ENCODE measurements around the gene DNAJC27.

DNA sequence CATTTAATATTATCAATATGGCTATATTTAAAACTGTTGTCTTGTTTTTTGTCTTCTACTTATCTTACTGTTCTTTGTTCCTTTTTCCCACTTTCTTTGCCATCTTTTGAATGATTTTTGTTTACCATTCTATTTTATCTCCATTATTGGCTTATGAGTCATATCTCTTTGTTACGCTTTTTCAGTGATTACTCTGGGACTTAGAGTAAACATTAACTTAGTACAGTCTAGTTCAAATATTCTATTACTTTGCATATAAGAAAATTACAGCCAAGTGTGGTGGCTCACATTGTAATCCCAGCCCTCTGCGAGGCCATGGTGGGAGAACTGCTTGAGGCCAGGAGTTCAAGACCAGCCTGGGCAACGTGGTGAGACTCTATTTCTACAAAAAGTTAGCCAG, 77.8 kb downstream of the DNAJC27 start:
- TF ChIP-seq, protein P1, sequence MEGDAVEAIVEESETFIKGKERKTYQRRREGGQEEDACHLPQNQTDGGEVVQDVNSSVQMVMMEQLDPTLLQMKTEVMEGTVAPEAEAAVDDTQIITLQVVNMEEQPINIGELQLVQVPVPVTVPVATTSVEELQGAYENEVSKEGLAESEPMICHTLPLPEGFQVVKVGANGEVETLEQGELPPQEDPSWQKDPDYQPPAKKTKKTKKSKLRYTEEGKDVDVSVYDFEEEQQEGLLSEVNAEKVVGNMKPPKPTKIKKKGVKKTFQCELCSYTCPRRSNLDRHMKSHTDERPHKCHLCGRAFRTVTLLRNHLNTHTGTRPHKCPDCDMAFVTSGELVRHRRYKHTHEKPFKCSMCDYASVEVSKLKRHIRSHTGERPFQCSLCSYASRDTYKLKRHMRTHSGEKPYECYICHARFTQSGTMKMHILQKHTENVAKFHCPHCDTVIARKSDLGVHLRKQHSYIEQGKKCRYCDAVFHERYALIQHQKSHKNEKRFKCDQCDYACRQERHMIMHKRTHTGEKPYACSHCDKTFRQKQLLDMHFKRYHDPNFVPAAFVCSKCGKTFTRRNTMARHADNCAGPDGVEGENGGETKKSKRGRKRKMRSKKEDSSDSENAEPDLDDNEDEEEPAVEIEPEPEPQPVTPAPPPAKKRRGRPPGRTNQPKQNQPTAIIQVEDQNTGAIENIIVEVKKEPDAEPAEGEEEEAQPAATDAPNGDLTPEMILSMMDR (IDR thresholded peaks at IDR 0.05) = no peak
- TF ChIP-seq POLR2A (IDR thresholded peaks at IDR 0.05) = no peak
